Measurements from ENCODE around the gene HNRNPA2B1. TPM values are rescaled to one million over a fixed set of nuclear protein-coding genes. Genes with fewer than 3 reads are reported as not detected.
"Not testable (repeated sequence)": the region's sequence is repeated elsewhere in the genome, so short reads cannot be mapped to it uniquely, and the experiment has no call there.

The HNRNPA2B1 gene
- total RNA-seq, 1 donor, result 135 TPM

GRCh38 chr7:26180792-26181198 lies 19.8 kb downstream of the HNRNPA2B1 start:
- peak; percentile 47 for DNase-seq (ENCODE audit: low read depth)
- no peak for TF ChIP-seq CTCF (IDR thresholded peaks at IDR 0.05; ENCODE audit: insufficient read depth, low read depth, low read length)
- no peak overlapping the region for H3K4me3 ChIP-seq (ENCODE audit: low read depth, low read length)

GRCh38 chr7:26179826-26180497 lies 20.6 kb downstream of the HNRNPA2B1 start:
- no peak overlapping the region for H3K4me3 ChIP-seq (ENCODE audit: low read depth, low read length)
- TF ChIP-seq CTCF (IDR thresholded peaks at IDR 0.05; ENCODE audit: insufficient read depth, low read depth, low read length), result no peak
- no peak for DNase-seq (ENCODE audit: low read depth)

GRCh38 chr7:26179422-26179821 lies 21.1 kb downstream of the HNRNPA2B1 start:
- no peak for TF ChIP-seq CTCF (IDR thresholded peaks at IDR 0.05; ENCODE audit: insufficient read depth, low read depth, low read length)
- DNase-seq (ENCODE audit: low read depth), result no peak

GRCh38 chr7:26178272-26178960 lies 22.1 kb downstream of the HNRNPA2B1 start:
- no peak for DNase-seq (ENCODE audit: low read depth)
- H3K4me3 ChIP-seq (ENCODE audit: low read depth, low read length), result no peak overlapping the region
- no peak for TF ChIP-seq CTCF (IDR thresholded peaks at IDR 0.05; ENCODE audit: insufficient read depth, low read depth, low read length)

More at GRCh38 chr7:26179422-26179821, 21.1 kb downstream of the HNRNPA2B1 start:
- no peak overlapping the region for H3K4me3 ChIP-seq (ENCODE audit: low read depth, low read length)

- not testable (repeated sequence) for DNase-seq (ENCODE audit: low read depth); H3K4me3 ChIP-seq (ENCODE audit: low read depth, low read length)
Observed at GRCh38 chr7:26177269-26177668, 23.3 kb downstream of the HNRNPA2B1 start.

- H3K4me3 ChIP-seq (ENCODE audit: low read depth, low read length); DNase-seq (ENCODE audit: low read depth): not testable (repeated sequence)
Observed at GRCh38 chr7:26176696-26177095, 23.9 kb downstream of the HNRNPA2B1 start.

GRCh38 chr7:26175903-26176302 lies 24.6 kb downstream of the HNRNPA2B1 start:
- not testable (repeated sequence) for DNase-seq (ENCODE audit: low read depth); H3K4me3 ChIP-seq (ENCODE audit: low read depth, low read length)

GRCh38 chr7:26172048-26172447 lies 28.5 kb downstream of the HNRNPA2B1 start:
- TF ChIP-seq CTCF (IDR thresholded peaks at IDR 0.05; ENCODE audit: insufficient read depth, low read depth, low read length), result no peak
- no peak for DNase-seq (ENCODE audit: low read depth)
- H3K4me3 ChIP-seq (ENCODE audit: low read depth, low read length), result no peak overlapping the region
